Mucosa of stomach (tissue), 1 donor: ENCODE results near the gene ANKRD61.
A peak's percentile ranks its signal among the peaks of the same experiment; 100 is the strongest.
"Not testable (repeated sequence)": the region's sequence is repeated elsewhere in the genome, so short reads cannot be mapped to it uniquely, and the experiment has no call there.

ENCODE experiments used
- H3K27me3 ChIP-seq: one replicate; pipeline ENCODE4 v1.7.0; 2013; ENCODE audit warnings: mild to moderate bottlenecking, low read length; ENCODE audit not compliant: control insufficient read depth, insufficient read depth
- H3K36me3 ChIP-seq: one replicate; pipeline ENCODE4 v1.7.0; 2013; ENCODE audit warnings: low read length; ENCODE audit not compliant: control insufficient read depth, insufficient read depth
- H3K4me1 ChIP-seq: one replicate; pipeline ENCODE4 v1.7.0; 2013; ENCODE audit warnings: mild to moderate bottlenecking, low read length; ENCODE audit not compliant: control insufficient read depth, insufficient read depth
- H3K4me3 ChIP-seq: one replicate; pipeline ENCODE4 v1.7.0; 2013; ENCODE audit warnings: low read length
- H3K9ac ChIP-seq: one replicate; pipeline ENCODE4 v1.7.0; 2013; ENCODE audit warnings: mild to moderate bottlenecking, low read length, moderate library complexity
- H3K9me3 ChIP-seq: one replicate; pipeline ENCODE4 v1.7.0; 2013; ENCODE audit warnings: mild to moderate bottlenecking, low read length, moderate library complexity; ENCODE audit not compliant: control insufficient read depth
- donor health status: Pancreatic carcinoma.

ANKRD61 gene

DNA sequence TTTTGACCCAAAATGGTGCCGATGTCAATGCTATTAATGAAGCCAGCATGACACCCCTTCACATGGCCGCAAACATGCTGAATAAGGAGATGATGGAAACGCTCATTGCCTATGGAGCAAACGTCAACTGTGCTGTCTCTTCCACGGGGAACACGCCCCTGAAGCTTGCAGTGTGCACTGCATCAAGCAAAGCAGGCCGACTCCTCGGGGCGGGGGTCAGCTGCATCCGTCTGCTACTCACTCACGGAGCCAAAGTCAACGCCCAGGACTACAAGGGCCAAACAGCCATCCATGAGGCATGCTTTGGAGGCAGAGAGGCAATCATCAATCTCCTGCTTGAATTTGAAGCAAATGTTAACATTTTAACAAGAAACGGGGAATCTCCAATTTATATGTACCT lies 4.5 kb downstream of the ANKRD61 start:
- no peaks in the 10 kb centered on the region for H3K9me3 ChIP-seq
- H3K36me3 ChIP-seq, result peaks cover 16% of the 10 kb centered on the region

DNA sequence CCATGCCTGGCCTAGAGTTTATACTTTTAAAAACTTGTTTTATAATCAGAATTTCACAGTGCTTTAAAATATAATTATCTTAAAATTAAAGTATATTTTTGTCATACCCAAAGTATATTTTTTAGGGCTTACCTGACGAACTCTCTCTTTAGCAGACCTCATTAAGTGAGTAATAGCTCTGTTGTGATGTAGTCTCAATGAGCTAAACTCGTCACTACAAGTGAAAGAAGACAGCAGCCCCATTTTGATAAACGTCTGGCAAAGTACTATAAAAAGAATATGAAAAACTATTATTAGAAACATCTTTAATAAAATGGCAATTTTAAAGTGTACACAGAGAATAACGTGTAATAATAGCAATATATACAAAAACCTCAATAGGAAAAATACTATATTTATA lies 18.6 kb downstream of the ANKRD61 start:
- Histone ChIP-seq H3K27me3 (no peaks in the 10 kb centered on the region), H3K9me3 (no peaks in the 10 kb centered on the region), H3K9ac (no peak overlapping the region), H3K36me3 (peaks cover 9% of the 10 kb centered on the region), H3K4me1 (no peaks in the 10 kb centered on the region), H3K4me3 (no peak overlapping the region)

More for the DNA sequence above, 4.5 kb downstream of the ANKRD61 start:
- Histone ChIP-seq H3K27me3 (no peaks in the 10 kb centered on the region), H3K4me3 (no peak overlapping the region), H3K4me1 (no peaks in the 10 kb centered on the region), H3K9ac (no peak overlapping the region)

DNA sequence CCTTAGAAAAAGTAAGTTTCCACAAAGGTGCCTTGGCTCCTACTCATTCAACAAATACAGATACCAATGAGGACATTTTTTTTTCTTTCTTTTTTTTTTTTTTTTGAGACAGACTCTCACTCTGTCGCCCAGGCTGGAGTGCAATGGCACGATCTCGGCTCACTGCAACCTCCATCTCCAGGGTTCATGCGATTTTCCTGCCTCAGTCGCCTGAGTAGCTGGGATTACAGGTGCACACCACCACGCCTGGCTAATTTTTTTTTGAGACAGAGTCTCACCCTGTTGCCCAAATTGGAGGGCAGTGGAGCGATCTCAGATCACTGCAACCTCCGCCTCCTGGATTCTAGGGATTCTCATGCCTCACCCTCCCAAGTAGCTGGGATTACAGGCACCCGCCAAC lies 20.0 kb downstream of the ANKRD61 start:
- H3K36me3 ChIP-seq, H3K4me3 ChIP-seq, H3K9me3 ChIP-seq, H3K9ac ChIP-seq, H3K4me1 ChIP-seq, H3K27me3 ChIP-seq: not testable (repeated sequence)

DNA sequence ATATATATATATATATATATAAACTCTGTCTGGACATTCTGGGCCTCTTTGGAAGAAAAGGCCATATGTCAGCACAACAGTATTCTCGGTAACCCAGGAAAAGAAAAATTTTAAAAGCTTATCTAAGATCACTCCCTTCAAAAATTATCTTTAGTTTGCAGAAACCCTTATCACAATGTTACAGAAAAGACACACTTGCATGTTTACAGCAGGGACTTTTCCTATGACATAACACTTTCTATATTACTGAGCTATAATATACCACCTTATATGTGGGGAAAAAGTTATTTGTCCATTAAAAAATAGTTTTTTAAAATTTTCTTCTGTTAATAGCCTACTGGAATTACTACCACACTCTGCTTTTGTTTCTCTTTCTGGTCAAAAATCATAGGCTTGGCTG lies 25.4 kb downstream of the ANKRD61 start:
- Histone ChIP-seq H3K9ac (peak overlapping the region; percentile 22), H3K4me3 (no peak overlapping the region), H3K4me1 (peaks cover 13% of the 10 kb centered on the region), H3K36me3 (no peaks in the 10 kb centered on the region), H3K9me3 (no peaks in the 10 kb centered on the region), H3K27me3 (no peaks in the 10 kb centered on the region)

DNA sequence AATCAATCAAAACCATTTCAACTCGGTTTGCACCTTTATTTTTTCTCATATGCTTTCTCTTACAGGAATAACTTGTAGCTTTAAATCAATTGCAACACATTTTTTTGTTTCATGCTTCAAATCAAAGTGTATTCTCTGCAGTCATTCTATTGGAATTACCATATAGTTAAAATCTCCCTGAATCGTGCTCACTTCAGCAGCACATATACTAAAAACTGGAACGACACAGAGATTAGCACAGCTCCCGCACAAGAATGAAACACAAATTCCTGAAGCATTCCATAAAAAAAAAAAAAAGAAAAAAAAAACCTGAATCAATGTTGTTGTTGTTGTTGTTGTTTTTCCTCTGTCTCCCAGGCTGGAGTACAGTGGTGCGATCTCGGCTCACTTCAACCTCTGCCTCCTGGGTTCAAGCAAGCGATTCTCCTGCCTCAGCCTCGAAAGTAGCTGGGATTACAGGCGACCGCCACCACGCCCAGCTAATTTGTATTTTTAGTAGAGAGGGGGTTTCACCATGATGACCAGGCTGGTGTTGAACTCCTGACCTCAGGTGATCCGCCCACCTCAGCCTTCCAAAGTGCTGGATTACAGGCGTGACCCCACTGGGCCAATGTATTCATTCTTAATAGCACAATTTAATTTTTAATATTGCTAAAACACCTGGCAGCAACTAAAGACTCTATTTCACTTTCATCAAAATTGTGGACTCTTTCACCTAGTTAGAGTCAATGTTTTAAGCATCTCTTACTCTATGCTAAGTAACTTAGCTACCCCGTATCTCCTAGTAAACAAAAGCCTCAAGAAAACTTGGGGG lies 26.3 kb downstream of the ANKRD61 start:
- Histone ChIP-seq H3K9me3 (no peaks in the 10 kb centered on the region), H3K4me1 (peaks cover 13% of the 10 kb centered on the region), H3K9ac (peak overlapping the region; percentile 94), H3K36me3 (no peaks in the 10 kb centered on the region), H3K4me3 (peak overlapping the region; percentile 97), H3K27me3 (no peaks in the 10 kb centered on the region)

DNA sequence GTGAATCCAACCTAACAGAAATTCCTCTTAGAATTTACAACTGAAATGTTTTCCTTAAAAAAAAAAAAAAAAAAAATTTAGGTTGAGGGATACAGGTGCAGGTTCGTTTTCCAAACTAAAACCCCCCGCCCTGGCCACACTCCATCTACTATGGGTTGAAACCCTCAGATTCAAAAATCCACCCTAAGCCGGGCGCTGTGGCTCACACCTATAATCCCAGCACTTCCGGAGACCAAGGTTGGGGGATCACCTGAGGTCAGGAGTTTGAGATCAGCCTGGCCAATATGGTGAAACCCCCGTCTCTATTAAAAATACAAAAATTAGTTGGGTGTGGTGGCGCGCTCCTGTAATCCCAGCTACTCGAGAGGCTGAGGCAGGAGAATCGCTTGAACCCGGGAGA lies 28.8 kb downstream of the ANKRD61 start:
- not testable (repeated sequence) for H3K36me3 ChIP-seq, H3K9me3 ChIP-seq, H3K4me3 ChIP-seq, H3K27me3 ChIP-seq, H3K9ac ChIP-seq
- H3K4me1 ChIP-seq, result peaks cover 13% of the 10 kb centered on the region

DNA sequence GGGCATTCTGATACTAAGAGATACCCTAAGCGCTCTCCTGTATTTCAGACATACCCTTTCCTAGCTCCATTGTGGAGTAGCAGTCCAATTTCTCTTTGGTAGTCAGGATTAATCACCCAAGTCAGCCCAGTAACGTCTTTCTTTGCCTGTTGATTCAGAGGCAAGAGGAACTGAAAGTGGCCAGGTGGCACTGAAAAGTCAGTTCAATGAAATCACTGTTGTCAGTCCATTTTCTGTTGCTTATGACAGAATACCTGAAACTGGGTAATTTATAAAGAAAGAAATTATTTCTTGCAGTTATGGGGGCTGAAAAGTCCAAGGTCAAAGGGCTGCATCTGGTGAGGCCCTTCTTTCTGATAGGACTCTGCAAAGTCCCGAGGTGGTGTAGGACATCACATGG lies 40.2 kb downstream of the ANKRD61 start:
- no peak overlapping the region for H3K4me3 ChIP-seq
- H3K36me3 ChIP-seq, result no peaks in the 10 kb centered on the region
- H3K9ac ChIP-seq, result no peak overlapping the region
- no peaks in the 10 kb centered on the region for H3K27me3 ChIP-seq
- no peaks in the 10 kb centered on the region for H3K9me3 ChIP-seq
- H3K4me1 ChIP-seq, result no peaks in the 10 kb centered on the region

DNA sequence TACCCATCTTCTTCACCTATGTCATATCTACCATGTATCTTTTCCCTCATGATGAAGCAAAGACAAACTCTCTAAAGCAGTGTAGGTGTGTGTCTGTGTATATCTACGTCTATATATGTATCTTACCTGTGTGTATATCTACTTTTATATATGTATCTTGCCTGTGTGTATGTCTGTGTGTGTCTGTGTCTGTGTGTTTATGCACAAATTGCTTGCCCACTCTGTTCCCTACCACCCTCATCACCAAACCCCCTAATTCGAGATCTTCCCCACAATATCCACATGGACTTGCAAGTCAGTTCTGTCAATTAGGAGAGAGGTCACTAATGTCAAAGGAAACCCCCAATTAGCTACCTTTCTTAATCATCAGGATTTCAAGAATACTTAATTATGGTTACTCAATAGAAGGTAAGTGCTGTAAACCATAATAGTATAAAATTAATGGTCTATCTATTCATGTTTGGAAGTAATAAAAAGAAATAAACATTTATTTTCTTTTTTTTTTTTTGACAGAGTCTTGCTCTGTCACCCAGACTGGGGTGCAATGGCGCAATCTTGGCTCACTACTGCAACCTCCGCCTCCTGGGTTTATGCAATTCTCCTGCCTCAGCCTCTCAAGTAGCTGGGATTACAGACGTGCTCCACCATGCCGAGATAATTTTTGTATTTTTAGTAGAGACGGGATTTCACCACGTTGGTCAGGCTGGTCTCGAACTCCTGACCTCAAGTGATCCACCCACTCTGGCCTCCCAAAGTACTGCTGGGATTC lies 43.6 kb downstream of the ANKRD61 start:
- H3K36me3 ChIP-seq, result no peaks in the 10 kb centered on the region
- H3K9me3 ChIP-seq, result no peaks in the 10 kb centered on the region
- no peaks in the 10 kb centered on the region for H3K27me3 ChIP-seq
- H3K4me1 ChIP-seq, result no peaks in the 10 kb centered on the region
- H3K4me3 ChIP-seq, result no peak overlapping the region
- H3K9ac ChIP-seq, result no peak overlapping the region

DNA sequence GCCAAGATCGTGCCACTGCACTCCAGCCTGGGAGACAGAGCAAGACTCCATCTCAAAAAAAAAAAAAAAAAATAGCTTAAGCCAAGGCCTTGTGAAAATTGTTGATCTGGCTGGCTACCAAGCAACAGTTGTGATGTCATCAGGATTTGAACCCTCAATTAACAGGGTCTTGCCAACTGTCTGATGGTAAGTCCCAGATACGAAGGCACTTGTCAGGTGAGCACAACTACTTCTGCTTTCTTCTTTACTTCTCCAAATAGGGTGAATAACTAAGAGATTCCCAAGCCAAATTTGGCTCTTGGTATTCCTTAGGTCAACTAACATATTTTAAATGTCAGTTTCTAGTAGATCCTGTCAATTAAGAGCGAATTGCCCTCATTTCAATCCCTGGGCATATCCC lies 47.4 kb downstream of the ANKRD61 start:
- Histone ChIP-seq H3K4me3 (no peak overlapping the region), H3K4me1 (no peaks in the 10 kb centered on the region), H3K9ac (no peak overlapping the region), H3K9me3 (no peaks in the 10 kb centered on the region), H3K27me3 (no peaks in the 10 kb centered on the region), H3K36me3 (no peaks in the 10 kb centered on the region)

DNA sequence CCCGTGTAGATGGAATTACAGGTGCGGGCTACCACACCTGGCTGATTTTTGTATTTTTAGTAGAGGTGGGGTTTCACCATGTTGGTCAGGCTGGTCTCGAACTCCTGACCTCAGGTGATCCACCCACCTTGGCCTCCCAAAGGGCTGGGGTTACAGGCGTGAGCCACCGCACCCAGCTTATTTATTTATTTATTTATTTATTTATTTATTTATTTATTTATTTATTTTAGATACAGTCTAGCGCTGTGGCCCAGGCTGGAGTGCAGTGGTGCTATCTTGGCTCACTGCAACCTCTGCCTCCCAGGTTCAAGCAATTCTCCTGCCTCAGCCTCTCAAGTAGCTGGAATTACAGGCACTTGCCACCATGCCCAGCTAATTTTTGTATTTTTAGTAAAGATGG lies 51.9 kb downstream of the ANKRD61 start:
- H3K9me3 ChIP-seq, H3K9ac ChIP-seq, H3K36me3 ChIP-seq, H3K4me1 ChIP-seq, H3K27me3 ChIP-seq, H3K4me3 ChIP-seq: not testable (repeated sequence)
